Parathyroid adenoma (tissue), 2 donors: ENCODE measurements around the gene PTDSS2.
"Not testable (repeated sequence)": the region's sequence is repeated elsewhere in the genome, so short reads cannot be mapped to it uniquely, and the experiment has no call there.

Experiments
- H2AFZ ChIP-seq: fragments of 300-600 bp; sonication (generic); one replicate; pipeline ENCODE4 v1.7.0; 2017; ENCODE audit warnings: antibody characterized with exemption, mild to moderate bottlenecking
- H3K27ac ChIP-seq: fragments of 300-600 bp; sonication (generic); one replicate; pipeline ENCODE4 v1.7.0; 2017
- H3K27me3 ChIP-seq: fragments of 300-600 bp; sonication (generic); one replicate; pipeline ENCODE4 v1.7.0; 2017; ENCODE audit warnings: low read length; ENCODE audit not compliant: control insufficient read depth, insufficient read depth
- H3K36me3 ChIP-seq: fragments of 300-600 bp; sonication (generic); one replicate; pipeline ENCODE4 v1.7.0; 2017; ENCODE audit warnings: low read length; ENCODE audit not compliant: control insufficient read depth, insufficient read depth
- H3K4me1 ChIP-seq: fragments of 300-600 bp; sonication (generic); one replicate; pipeline ENCODE4 v1.7.0; 2017; ENCODE audit warnings: control low read depth
- H3K4me2 ChIP-seq: fragments of 300-600 bp; sonication (generic); one replicate; pipeline ENCODE4 v1.7.0; 2017; ENCODE audit warnings: low read length
- H3K4me3 ChIP-seq: fragments of 300-600 bp; sonication (generic); one replicate; pipeline ENCODE4 v1.7.0; 2017; ENCODE audit warnings: low read depth, low read length
- H3K79me2 ChIP-seq: fragments of 300-600 bp; sonication (generic); one replicate; pipeline ENCODE4 v1.7.0; 2017; ENCODE audit warnings: control low read depth
- H3K9ac ChIP-seq: fragments of 300-600 bp; sonication (generic); one replicate; pipeline ENCODE4 v1.7.0; 2017; ENCODE audit warnings: mild to moderate bottlenecking
- H3K9me3 ChIP-seq: fragments of 300-600 bp; sonication (generic); one replicate; pipeline ENCODE4 v1.7.0; 2017; ENCODE audit warnings: low read length; ENCODE audit not compliant: control insufficient read depth
- TF ChIP-seq, protein P1 (sequence below): fragments of 300-600 bp; sonication (generic); IDR thresholded peaks from one replicate; pipeline ENCODE4 v1.7.0; 2017; ENCODE audit warnings: antibody characterized with exemption, mild to moderate bottlenecking
- donor health status: primary hyperparathyroidism.

PTDSS2 gene

GRCh38 chr11:433641-434040 is 16.4 kb upstream of the PTDSS2 start:
- H3K4me3 ChIP-seq: no peak overlapping the region
- TF ChIP-seq, protein P1, sequence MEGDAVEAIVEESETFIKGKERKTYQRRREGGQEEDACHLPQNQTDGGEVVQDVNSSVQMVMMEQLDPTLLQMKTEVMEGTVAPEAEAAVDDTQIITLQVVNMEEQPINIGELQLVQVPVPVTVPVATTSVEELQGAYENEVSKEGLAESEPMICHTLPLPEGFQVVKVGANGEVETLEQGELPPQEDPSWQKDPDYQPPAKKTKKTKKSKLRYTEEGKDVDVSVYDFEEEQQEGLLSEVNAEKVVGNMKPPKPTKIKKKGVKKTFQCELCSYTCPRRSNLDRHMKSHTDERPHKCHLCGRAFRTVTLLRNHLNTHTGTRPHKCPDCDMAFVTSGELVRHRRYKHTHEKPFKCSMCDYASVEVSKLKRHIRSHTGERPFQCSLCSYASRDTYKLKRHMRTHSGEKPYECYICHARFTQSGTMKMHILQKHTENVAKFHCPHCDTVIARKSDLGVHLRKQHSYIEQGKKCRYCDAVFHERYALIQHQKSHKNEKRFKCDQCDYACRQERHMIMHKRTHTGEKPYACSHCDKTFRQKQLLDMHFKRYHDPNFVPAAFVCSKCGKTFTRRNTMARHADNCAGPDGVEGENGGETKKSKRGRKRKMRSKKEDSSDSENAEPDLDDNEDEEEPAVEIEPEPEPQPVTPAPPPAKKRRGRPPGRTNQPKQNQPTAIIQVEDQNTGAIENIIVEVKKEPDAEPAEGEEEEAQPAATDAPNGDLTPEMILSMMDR: no peak
- no peak overlapping the region for H3K27ac ChIP-seq
- H3K79me2 ChIP-seq: no peaks in the 10 kb centered on the region
- H3K27me3 ChIP-seq: no peaks in the 10 kb centered on the region
- no peaks in the 10 kb centered on the region for H3K36me3 ChIP-seq
- no peak overlapping the region for H3K4me2 ChIP-seq
- no peaks in the 10 kb centered on the region for H3K4me1 ChIP-seq
- H2AFZ ChIP-seq: no peak overlapping the region
- H3K9me3 ChIP-seq: no peaks in the 10 kb centered on the region
- no peak overlapping the region for H3K9ac ChIP-seq

- H2AFZ ChIP-seq: no peak overlapping the region
- no peaks in the 10 kb centered on the region for H3K79me2 ChIP-seq
- H3K27ac ChIP-seq: no peak overlapping the region
- no peak overlapping the region for H3K4me3 ChIP-seq
- no peaks in the 10 kb centered on the region for H3K27me3 ChIP-seq
- H3K9ac ChIP-seq: no peak overlapping the region
- H3K36me3 ChIP-seq: no peaks in the 10 kb centered on the region
- H3K4me1 ChIP-seq: no peaks in the 10 kb centered on the region
- no peaks in the 10 kb centered on the region for H3K9me3 ChIP-seq
- TF ChIP-seq, protein P1: no peak
- no peak overlapping the region for H3K4me2 ChIP-seq
Measured at GRCh38 chr11:434496-434895, 15.6 kb upstream of the PTDSS2 start.

GRCh38 chr11:434999-435740 is 14.9 kb upstream of the PTDSS2 start:
- H3K9ac ChIP-seq, H3K36me3 ChIP-seq, H3K4me3 ChIP-seq, H2AFZ ChIP-seq, H3K4me1 ChIP-seq, H3K4me2 ChIP-seq, H3K79me2 ChIP-seq, H3K27ac ChIP-seq, H3K27me3 ChIP-seq, H3K9me3 ChIP-seq: not testable (repeated sequence)

- TF ChIP-seq, protein P1: no peak
- no peaks in the 10 kb centered on the region for H3K9me3 ChIP-seq
- H3K27me3 ChIP-seq: no peaks in the 10 kb centered on the region
- no peak overlapping the region for H3K27ac ChIP-seq
- no peak overlapping the region for H3K4me3 ChIP-seq
- H3K9ac ChIP-seq: no peak overlapping the region
- no peaks in the 10 kb centered on the region for H3K4me1 ChIP-seq
- no peak overlapping the region for H2AFZ ChIP-seq
- H3K79me2 ChIP-seq: no peaks in the 10 kb centered on the region
- H3K4me2 ChIP-seq: no peak overlapping the region
- no peaks in the 10 kb centered on the region for H3K36me3 ChIP-seq
Measured at GRCh38 chr11:437228-437870, 12.7 kb upstream of the PTDSS2 start.

DNA sequence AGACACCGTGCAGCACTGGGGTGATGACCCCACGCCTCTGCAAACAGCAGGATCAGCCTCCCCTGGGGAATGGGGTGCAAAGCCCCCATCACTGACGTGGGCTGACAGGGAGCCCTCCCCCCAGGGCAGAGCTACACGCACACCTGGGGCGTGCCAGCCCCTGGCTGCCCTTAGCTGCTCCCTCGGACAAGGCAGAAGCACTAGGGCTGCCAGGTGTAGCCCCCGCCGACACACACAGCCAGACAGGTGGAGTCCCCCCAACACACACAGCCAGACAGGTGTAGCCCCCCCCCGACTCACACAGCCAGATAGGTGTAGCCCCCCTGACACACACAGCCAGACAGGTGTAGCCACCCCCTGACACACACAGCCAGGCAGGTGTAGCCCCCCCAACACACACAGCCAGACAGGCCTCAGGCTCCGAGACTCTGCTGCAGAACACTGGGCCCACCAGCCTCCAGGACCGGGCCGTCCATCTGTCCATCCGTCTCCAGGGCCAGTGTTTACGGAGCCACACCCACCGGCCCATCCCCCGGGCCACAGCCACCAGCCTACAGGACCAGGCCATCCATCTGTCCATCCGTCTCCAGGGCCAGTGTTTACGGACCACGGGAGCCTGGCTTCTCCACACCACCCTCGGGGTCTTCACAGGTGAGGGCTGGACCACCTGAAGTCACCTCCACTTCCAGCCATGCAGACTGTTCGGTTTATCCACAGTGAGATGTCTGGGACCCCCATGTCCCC is 11.8 kb upstream of the PTDSS2 start:
- Histone ChIP-seq H3K9ac (no peak overlapping the region), H3K4me2 (no peak overlapping the region), H3K27ac (no peak overlapping the region), H3K79me2 (no peaks in the 10 kb centered on the region), H3K4me3 (no peak overlapping the region), H2AFZ (no peak overlapping the region), H3K36me3 (no peaks in the 10 kb centered on the region), H3K9me3 (no peaks in the 10 kb centered on the region), H3K4me1 (no peaks in the 10 kb centered on the region), H3K27me3 (no peaks in the 10 kb centered on the region)
- TF ChIP-seq, protein P1: no peak
